ENCODE measurements around the gene FRMD4A.

DNA sequence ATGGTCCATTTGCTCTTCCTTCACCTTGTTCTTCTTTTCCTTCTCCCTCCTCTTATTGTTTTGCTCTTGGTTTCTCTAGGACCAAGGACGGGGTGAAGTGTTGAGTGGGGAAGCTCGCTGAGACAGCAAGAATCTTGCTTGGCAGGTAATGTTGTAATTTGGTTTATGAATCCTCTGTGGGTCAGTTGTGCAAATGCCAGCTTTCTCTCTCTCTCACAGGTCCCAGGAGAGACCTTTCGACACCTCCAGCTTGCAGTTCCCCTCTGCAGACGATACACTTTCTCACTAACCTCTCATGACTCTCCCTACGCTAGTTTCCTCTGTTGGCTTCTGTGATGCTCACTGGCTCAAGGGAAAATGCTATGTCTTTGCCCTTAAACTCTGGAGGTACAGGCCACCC is 77.0 kb downstream of the FRMD4A start:
- no peak for TF ChIP-seq POLR2A (IDR thresholded peaks at IDR 0.05)
- TF ChIP-seq, protein P1, sequence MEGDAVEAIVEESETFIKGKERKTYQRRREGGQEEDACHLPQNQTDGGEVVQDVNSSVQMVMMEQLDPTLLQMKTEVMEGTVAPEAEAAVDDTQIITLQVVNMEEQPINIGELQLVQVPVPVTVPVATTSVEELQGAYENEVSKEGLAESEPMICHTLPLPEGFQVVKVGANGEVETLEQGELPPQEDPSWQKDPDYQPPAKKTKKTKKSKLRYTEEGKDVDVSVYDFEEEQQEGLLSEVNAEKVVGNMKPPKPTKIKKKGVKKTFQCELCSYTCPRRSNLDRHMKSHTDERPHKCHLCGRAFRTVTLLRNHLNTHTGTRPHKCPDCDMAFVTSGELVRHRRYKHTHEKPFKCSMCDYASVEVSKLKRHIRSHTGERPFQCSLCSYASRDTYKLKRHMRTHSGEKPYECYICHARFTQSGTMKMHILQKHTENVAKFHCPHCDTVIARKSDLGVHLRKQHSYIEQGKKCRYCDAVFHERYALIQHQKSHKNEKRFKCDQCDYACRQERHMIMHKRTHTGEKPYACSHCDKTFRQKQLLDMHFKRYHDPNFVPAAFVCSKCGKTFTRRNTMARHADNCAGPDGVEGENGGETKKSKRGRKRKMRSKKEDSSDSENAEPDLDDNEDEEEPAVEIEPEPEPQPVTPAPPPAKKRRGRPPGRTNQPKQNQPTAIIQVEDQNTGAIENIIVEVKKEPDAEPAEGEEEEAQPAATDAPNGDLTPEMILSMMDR (IDR thresholded peaks at IDR 0.05): no peak
